Non-pigmented ciliary epithelial cell (primary cell): ENCODE data around the gene ATXN1.

Experiments
- DNase-seq: peaks from one replicate; pipeline ENCODE4 v3.0.0-alpha.2; 2010; ENCODE audit warnings: low read depth

Gene ATXN1

DNA sequence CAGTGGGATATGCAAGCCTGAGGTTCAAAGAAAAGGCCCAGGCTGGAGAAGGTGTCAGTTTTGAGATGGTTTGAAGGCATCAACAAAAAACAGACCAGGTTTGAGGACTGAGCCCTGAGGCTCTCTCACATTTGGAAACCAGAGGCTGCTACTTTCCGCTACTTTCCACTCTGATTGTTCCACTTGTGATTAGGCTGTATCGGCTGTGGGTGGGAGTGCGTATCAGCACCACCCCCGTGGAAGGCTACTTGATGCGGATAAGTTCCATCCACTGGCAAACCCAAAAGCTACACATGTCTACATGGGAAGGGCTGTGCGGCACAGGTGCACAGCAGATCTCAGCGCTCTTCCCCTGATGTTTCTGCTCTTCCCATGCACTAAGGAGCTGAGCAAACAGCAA is 324.2 kb downstream of the ATXN1 start:
- no peak for DNase-seq

DNA sequence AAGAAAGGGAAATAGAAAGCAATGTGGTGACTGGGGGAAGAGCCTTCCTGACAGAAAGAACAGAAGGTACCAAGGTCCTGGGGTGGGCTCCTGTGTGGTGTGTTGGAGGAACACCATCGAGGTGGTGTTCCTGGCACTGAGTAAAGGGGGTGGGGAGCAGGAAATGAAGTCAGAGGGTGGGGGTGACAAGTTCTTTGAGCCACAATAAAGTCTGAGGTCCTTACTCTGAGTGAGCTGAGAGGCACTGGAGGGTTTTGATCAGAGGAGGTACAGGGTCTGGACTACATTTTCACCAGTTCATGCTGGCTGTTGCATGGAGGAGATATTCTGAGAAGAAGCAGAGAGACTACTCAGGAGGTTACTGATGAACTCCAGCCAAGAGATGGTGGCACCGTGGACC is 324.7 kb downstream of the ATXN1 start:
- DNase-seq: no peak

DNA sequence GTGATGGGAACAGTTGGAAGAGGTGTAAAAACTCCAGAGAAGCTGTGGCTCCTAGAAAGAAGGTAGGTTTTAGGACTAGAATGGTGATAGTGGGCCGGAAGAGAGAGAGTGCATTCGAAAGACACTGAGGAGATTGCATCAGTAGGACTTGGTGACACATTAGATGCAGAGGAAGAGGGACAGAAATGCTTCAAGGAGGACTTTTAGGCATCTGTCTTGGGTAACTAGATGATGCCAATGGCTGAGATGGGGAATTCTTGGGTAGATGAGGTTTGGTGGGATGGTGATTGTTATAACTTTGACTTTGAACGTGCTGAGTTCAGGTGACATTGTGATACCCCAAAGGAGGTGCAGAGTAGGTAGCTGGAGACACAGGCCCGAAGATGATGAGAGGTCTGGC is 326.4 kb downstream of the ATXN1 start:
- DNase-seq: no peak

DNA sequence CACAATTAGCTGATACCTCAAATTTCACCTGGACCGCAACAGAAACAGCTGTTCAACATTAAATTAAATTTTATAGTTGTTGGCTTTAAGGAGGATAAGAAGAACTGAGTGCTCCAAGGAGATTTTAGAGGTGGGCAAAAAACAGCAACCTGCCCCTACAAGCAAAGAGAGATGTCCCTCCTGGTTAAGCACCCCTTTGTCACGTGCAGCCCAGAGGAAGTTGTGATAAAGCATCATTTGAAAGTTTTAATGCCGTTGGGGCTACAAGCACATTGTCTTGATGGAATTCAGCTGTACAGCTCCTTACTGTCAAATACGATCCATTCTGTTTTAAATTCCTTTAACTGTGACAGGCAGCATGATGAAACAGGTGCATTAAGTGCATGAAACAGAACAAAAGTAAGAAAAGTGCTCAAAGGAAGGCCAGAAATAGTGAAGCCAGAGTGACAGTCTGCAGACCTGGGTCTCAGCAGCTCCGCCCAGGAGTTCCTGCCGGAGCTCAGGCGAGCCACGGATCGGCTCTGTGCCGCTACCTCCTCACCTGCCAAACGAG is 327.8 kb downstream of the ATXN1 start:
- DNase-seq: no peak

DNA sequence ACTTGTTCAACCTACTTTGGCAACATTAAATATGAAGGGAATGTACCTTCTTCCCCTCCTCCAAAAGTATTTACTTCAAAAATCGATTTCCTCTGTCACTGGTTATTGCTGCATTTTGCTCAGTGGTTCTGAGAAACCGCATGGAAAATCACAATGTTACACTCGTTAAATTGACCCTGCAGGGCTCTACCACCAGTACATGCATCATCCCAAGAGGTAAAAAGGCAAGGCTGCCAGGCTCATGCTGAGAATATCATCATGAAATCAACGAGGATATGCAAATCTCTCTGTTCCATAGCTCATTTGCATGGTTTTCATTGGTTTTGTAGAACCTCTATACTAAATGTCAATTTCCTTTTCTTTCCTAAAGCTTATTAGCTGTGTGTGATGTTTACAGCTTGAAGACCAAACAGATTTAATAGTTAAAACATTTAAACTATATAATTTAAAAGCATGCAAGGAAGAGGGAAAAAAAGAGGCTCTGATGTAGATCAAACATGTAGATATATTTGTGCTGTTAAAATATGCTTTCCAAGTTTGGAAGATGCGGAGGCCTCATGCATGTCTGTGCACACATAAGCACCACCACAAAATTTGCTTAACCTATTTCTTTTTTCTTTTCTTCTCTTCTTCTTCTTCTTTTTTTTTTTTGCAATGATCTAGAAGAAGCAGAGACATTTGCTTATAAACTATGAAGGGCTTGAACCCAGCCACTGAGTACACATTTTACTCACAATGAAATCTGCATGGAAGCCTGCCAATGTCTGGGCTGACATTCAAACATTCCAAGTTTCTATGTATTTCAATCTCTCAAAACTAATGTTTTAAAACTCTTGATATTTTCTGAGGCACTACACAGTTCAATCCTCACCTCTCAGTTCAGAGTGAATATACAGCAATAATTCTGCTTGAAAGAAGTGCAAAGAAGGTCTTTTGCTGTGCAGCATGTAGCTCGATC is 328.9 kb downstream of the ATXN1 start:
- DNase-seq: no peak

DNA sequence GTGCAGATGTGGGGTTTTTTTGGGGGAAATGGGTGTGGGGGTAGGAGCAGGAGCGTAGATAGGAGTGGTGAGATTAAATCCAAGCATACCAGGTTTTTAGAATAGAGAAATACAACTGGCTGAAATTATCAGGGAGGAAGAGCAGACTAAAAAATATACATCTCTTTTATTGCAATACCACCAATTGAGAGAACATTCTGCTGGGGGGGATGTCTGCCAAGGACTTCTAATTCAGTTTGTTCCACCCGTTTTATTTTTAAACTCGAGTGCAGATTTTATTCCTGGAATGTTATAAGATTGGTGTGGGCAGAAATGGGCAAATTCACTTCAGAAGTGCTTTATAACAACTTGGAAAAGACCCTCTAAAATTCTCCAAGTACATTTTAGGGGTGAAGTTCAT is 330.2 kb downstream of the ATXN1 start:
- no peak for DNase-seq

DNA sequence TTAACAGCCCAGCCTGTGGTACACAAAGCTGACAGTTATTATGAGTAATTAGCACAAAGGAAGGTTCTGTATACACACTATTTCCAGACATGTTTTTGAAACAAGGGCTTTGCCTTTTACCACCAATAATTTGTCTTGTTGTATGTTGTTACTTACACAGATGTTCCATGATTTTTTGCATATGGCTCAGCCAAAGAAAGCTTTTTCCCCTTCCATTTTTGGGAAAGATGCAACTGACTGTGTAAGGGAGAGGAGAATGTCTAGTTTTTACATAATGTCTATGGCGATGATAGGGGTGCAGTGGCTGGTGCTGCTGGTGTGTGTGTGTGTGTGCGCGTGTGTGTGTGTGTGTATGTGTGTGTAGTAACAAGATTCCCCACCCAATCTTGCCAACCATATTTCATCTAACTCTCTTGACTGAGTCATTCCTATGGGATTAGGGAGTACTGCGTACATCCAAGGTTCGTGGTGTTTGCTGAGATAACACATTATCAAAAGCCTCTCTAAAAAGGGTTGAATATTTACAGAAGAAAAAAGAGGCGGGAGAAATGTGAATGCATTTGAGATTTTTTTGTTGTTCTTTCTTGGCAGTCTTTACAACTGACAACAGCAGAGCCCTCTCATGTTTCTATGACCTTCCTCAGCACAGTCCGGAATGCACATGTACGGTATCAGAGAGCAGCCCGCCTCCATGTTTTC is 330.7 kb downstream of the ATXN1 start:
- no peak for DNase-seq

DNA sequence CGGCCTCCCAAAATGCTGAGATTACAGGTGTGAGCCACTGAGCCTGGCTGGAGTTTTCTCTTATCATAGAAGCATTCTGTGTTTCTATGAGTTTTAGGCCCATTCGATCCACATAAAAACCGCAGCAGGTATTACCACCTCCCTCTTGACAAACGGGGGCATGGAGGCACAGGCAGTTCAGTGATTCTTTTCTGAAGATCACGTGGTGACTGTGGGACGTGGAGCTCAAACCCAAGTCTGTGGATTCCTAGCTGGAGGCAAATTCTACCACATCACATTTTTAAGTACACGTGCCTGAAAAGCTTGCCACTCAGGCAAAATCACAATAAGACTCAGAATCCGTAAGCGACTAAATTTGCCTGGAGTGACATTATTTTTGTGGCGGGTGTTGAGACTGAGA is 331.6 kb downstream of the ATXN1 start:
- no peak for DNase-seq

DNA sequence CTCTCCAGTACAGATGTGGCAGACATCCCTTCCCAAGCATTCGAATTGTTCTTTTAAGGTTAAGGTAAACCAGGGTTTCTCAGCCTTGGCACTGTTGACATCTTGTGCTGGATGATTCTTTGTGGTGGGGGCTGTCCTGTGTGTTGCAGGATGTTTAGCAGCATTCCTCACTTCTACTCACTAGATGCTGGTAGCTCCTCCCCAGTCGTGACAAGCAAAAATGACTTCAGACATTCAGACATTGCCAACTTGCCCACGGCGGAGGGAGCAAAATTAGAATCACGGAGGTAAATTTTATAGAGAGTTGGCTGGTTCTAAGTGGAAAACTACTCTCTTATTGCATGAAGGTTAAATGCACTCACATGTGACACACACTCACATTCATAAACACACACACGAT is 334.1 kb downstream of the ATXN1 start:
- no peak for DNase-seq

DNA sequence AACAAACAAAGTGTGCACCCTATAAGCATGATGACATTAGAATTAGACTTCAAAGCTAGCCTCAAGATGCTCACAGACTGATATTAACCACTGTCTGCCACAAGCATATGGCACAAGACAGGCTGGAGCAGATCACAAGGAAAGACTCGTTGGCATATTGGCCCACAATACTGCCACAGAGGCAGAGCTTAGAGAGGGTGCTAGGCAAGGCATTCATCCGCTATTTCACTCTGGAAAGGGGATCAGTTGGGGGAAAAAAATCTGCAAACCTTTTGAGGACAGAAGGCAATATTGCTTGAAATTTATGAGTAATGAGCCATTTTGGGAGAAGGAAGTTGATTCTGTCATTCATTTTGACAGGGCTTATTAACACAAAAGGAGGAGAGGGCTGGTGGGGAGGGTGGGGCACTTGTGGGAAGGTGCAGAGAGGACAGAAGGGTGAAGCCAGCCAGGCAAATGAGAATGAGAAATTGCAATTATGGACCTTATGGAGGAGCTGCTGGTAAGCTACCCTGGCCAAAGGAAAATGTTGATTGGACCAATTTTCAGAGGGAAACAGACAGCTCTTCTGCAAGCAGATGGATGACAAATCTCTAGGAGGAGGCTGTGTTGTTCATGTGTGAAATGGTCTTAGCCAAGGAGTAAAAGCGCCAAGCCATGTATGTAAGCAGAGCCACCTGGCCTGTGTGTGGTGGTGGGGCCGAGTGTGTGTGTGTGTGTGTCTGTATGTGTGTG is 335.2 kb downstream of the ATXN1 start:
- DNase-seq: no peak

DNA sequence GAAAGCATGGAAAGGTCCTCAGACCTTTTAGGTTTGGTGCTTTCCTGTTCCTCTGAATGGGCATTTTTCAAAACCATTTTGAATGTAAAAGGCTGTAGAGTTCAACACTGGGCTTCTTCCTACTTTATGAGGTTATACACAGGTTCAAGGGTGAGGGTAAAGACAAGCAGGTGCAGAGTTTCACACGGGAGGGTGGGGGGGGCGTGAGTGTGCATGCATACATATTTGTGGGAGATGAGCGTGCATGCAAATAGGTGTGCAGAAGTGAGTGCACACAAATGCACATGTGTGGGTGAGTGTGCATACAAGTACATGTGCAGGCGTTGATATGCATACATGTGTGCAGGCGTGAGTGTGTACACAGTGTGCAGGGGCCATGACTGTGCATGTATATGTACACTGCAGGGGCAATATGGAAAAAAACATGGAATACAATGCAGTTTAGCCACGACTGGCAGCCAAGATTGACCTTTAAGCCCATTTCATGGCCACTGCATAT is 339.7 kb downstream of the ATXN1 start:
- no peak for DNase-seq

DNA sequence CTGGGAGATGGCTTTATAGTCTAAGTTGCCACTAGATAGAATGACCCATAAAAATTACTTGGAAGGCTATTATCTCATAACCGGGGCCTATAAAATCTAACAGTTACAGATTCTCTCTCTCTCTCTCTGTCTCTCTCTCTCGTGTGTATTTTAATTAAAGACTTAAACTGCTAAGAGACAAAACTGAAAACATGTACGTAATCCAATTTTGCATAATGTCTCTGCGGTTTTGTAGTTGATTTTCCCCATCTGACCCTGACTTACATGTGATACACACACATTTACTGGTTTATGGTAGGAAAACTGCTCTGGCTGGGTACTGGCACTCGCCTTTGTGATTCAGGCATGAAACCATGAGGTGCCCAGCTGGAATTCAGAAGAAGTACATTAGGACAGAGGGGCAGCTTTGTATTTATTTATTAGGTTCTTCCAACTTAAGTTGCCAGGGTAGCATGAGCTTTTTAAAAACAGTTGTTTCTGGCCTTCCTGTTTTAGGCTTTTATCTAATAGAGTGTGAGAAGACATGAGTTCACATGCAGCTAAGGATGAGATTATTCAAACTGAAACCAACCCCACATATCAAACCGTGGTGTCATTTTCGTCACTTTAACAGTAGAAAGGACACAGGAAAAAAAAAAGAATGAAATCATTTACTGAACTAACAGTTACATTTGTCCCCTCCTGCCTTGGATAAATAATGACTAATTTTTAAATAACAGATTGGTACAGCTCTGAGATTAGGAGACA is 340.4 kb downstream of the ATXN1 start:
- DNase-seq: peak; percentile 23

DNA sequence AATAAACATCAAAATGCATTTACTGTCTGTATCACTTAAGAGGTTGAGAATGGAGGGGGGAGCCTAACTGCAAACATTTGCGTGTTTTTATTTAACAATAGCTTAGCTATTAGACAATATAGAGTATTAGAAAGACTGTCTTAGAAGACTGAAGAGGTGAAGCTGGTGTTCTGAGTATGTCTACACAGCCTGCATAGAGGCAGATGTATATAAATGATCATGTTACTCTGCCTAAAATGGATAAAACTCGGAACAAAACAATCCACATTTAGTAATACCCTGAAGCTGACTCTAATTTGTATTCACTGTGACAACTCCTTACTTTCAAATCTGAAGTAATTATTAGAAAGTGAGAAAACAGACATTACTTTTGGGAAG is 340.9 kb downstream of the ATXN1 start:
- no peak for DNase-seq

DNA sequence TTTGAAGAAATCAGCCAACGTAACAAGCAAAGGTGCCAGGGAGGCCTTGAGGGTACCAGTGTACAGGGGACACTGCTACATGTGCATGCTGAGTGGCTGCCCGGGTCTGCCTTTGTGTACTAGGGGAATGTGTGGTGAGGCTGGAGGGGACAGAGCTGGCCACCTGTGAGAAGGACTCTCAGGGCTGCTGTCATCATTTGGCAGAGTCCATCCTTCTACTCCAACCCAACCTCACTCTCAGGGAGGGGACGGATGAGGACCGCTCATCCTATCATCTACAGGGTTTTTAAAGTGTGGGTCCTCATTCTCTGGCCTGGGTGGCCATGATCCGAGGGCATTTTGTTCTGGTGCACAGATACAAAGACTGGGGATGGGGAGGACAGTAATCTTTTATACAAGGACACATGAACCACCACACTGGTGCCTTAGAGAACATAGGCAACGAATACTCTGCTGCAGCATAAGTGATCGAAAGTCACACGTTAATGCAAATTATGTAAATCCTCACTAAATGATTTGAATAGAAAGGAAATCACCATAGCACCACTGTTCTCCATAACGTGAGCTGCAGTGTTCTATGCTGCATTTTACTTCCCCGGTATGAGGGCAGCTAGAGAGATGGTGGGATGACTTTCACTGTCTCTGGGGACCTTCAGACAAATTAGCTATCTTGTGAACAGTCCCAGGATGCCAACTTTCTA is 341.5 kb downstream of the ATXN1 start:
- DNase-seq: no peak

DNA sequence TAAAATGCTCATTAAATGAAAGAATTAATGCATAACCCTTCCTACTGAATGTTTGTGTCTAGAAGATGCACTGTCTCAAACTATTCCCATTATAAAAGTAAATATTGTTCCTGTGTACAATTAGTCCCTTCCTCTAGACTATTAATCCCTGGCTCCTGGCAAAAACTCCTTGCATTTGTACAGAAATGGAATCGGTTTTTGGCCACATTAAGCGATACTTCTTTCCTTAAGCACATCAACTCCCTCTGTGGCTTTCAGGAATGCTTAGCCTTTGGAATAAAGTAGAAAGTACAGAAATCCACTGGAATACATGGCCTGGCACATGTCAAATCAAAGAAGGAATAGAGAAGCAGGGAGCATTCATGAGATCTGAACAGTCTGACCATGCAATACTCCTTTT is 343.1 kb downstream of the ATXN1 start:
- DNase-seq: no peak

DNA sequence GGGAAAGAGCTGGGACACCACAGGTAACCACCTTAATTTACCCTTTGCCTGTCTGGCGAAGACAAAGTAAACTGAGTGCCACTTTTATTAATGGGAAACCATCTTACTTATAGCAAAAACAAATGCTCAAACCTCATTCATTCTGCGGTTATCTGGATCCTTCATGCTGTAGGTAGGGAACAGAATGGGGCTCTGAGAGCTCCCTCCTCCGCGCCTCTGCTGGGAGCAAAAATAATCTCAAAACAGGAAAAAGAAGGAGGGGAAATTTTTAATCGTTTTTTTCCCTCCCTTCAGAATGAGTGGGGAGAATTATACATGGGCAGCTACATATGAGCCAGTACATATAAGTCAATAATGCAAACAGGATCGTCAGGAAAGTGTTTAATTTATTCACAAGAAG is 345.6 kb downstream of the ATXN1 start:
- DNase-seq: no peak

DNA sequence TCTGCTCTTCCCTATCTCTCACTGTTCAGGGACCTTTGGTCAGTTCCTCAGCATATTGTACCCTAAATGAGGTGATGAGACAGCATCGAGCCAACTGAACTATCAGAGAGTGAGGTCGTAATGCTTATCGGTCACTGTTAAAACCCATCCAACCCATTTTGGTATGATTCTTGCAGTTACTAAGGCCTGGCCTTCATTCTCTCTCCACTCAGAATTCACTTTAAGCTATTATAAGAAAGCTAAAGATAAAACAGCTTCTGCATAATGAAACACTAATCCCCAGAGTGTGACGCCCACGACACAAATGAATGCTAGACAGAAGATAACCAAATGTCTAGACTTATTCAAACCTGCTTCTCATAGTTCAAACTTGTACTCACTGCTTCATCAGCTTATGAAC is 347.1 kb downstream of the ATXN1 start:
- DNase-seq: no peak

DNA sequence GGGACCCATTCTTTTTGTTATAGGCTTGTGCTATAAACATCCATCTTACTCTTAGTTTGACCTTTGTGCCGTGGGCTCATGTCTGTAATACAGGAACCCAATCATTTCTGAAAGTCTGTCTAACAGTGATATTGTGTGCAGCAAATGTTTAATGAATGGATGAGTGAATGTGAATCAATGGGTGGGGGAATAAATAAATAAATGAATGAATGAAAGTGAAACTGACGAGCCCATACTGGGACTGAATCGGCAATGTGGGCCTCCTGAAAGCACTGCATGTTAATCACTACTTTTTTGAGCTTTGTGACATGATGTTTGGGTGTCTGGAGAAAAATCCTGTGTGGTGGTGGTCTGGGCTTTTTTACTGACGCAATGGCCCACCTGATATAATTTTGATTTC is 347.9 kb downstream of the ATXN1 start:
- no peak for DNase-seq

DNA sequence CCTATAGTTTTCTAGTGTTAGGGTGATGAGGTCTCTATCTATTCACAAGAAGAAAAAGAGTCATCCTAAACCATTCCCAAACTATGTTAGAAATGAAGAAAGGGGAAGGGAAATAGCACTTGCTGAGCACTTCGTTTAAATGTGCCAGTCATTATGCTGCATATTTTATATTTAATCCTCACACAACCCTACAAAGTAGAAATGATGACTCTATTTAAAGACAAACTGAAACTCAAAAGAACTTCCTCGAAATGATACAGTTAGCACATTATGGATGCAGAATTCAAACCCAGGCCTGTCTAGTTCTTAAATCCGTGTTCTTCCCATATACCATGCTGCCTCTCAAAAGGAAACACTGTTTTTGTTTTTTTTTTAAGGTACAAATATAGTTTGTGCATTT is 348.3 kb downstream of the ATXN1 start:
- no peak for DNase-seq

DNA sequence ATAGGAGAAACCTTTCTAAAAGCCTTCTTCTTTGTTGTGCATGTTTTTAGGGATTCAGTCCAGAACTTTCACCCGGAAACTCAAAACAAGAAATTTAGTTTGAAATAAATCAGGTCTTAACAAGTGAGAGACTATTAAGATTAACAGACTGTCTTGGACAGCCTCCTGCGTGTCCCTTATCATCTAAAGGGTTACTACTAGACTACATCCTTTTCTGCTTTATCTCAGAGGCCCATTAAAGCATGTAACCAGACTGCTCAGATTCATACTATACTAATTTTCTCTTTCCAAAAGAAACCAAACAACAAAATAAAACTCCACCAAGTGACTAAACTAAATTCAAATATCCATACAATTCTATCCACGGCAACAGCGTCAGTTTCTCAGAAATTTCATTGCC is 349.1 kb downstream of the ATXN1 start:
- DNase-seq: no peak
